Vagina (tissue), 2 donors: Measurements from ENCODE around the gene THAP2.

Source experiments
- CTCF ChIP-seq, 3 experiments: fragments of 450-650 bp in 2 of 3; fragments of 200-600 bp in 1 of 3; sonication (generic) in 1 of 3; IDR thresholded peaks; one replicate each; pipeline ENCODE4 v1.5.1; 2017 to 2019; ENCODE audit warnings: antibody characterized with exemption in 3 of 3, mild to moderate bottlenecking in 2 of 3, moderate library complexity in 2 of 3
- POLR2A ChIP-seq, 2 donors: fragments of 450-650 bp; IDR thresholded peaks; one replicate each; pipeline ENCODE4 v1.6.1; 2017; ENCODE audit warnings: antibody characterized with exemption in 2 of 2, mild to moderate bottlenecking in 2 of 2, moderate library complexity in 2 of 2
- POLR2AphosphoS5 ChIP-seq, 2 donors: sonication (generic); formaldehyde crosslinking; IDR thresholded peaks; one replicate each; pipeline ENCODE4 v1.9.0; 2017; ENCODE audit warnings: antibody characterized with exemption in 2 of 2, mild to moderate bottlenecking in 2 of 2, low read depth in 1 of 2; ENCODE audit not compliant: insufficient read depth in 1 of 2

- TF ChIP-seq CTCF (IDR thresholded peaks at IDR 0.05) (no peak), POLR2A (IDR thresholded peaks at IDR 0.05) (no peak), POLR2AphosphoS5 (IDR thresholded peaks at IDR 0.05; ENCODE audit: insufficient read depth in 1 of 2, low read depth in 1 of 2) (no peak)
Measured at GRCh38 chr12:71726548-71726947, 62.4 kb downstream of the THAP2 start.
